Stomach (tissue), 4 donors: ENCODE data around the gene ANO7.

Experiments
- CTCF ChIP-seq, 7 experiments: fragments of 450-650 bp in 4 of 7; fragments of 200-600 bp in 3 of 7; sonication (generic) in 3 of 7; IDR thresholded peaks; one replicate each; pipeline ENCODE4 v1.5.1; 2016 to 2019; ENCODE audit warnings: antibody characterized with exemption in 7 of 7, control low read depth in 2 of 7, mild to moderate bottlenecking in 1 of 7
- POLR2A ChIP-seq, 4 donors: fragments of 450-650 bp; IDR thresholded peaks; one replicate each; pipeline ENCODE4 v1.6.1; 2016; ENCODE audit warnings: antibody characterized with exemption in 4 of 4, control low read depth in 2 of 4, mild to moderate bottlenecking in 1 of 4, moderate library complexity in 1 of 4

GRCh38 chr2:241214766-241215165 lies 26.3 kb downstream of the ANO7 start:
- TF ChIP-seq CTCF (IDR thresholded peaks at IDR 0.05) (no peak), POLR2A (IDR thresholded peaks at IDR 0.05) (no peak)
